HG02981 (cell line): ENCODE measurements around the gene PIGU.
"Not testable (repeated sequence)": the region's sequence is repeated elsewhere in the genome, so short reads cannot be mapped to it uniquely, and the experiment has no call there.

Source experiments
- ATAC-seq: cut with Tn5 transposase; IDR thresholded peaks from one replicate; pipeline ENCODE4 v1.9.1; 2021; ENCODE audit warnings: mild to moderate bottlenecking, moderate library complexity; ENCODE audit not compliant: unreplicated experiment

PIGU gene

DNA sequence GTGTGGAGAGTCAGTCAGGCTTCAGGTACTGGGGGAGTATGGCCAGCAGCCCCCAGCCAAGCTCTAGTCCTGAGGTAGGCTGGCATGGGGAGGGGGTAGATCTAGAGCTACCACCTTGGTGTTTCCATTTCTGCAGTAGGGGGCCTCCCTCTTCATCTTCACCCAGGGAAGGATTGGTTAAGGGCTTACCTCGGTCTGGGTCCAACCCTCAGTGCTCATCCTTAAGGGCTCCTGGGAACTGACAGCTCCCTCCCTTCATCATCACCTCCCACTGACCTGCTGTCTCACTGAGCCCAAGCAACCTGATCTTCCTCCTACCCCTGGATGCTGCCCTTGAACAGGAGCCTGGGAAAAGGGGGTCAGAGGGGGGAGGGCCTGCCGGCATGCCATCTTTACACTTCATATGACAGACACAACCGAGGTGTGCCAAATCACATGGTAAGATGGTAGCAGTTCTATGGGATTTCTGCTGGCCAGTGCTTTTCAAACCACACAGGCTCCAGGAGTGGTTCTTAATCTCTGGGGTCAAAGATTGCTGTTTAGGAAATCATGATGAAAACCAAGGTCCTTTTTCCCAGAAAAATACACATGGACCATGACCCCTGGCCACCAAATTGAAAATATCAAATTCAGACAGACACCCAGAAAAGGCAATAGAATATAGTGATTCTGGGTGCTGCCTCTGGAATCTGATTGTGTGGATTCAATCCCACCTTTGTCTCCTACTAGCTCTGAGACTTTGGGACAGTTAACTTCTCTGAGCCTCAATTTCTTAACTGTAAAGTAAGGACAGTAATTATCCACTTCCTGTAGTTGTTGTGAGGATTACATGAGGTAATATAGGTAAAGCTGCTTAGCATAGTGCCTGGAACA, 30.3 kb upstream of the PIGU start:
- ATAC-seq = no peak

DNA sequence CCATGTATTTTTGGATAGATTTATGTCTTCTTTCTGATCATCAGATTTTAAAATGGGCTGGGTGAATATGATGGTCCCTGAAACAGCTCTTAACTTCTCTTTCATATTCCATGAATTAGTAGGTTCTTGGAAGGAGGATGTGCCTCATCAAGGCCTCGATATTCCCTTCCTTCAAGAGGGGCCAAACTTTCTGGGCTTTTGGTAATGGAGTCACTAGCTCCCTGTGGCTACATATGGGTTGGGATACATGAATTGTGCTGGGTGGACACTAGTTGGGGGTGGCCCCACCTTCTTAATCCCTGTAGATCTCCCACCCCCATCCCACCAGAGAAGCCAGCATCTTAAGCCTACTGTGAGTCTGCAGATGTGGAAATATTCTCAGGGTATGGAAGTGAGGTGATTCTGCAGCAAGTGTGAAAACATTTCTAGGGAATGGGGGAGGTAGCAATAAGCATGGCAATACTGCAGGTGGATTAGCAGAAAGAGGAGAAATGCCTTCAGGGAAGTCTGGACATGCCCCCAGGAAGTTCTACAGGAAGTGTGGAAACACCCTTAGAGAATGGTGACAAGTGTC, 29.5 kb upstream of the PIGU start:
- ATAC-seq = no peak

DNA sequence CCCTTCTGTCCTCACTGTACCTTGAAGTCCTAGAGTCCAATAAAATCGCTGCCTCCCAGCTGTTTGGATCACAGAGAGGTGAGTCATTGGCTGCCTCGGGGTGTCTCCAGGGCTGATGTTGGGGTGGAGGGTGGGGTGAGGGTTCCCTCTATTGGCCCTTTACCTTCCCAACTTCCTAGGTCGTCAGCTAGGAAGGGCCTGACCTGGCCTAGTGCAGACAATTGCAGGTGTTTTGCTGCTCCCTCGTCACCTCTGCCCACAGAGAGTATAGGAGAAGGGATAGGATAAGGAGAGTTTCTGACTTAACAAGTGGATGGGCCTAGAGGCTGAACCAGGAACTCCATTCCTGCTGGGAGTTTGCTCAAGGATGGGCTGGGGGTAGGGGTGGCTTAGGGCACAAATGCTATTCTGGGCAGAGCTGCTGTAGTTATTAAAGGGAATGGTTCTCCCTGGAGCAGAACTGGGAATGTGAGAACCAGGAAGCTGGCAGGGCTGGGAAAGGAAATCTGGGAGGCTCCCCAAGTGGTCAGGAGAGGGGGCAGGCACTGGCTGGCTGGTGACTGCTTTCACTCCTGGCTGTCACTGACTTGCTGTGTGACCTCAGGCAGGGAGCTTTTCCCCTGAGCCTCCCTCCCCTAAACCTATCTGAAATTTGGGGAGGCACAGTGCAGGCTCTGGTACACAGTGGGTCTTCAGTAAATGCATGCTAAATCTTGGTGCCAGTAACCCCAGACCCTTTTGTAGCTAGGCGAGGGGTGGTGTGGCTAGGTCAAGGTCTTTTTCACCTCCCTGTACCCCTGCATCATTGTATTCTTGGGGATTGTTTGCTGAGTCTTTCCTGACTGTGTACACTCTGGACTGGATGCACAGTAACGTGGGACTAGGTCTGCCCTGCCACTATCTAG, 28.8 kb upstream of the PIGU start:
- no peak for ATAC-seq

DNA sequence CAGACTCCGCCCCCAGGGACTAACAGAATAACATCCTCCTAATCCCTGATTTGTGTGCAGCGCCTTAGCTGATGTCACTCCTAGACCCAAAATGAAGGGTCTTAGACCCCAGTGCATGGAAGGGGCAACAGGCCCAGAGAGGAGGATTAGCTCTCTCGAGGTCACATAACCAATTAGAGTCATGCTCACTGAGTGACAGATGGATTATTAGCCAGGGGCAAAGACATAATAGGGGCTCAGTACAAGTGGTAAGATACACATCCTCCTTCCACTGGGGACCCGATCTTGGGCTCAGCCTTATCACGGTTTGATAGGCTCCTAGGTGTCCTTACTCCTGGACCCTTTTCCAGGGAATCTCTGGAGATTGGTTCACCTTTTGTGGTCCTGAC, 28.1 kb upstream of the PIGU start:
- ATAC-seq = no peak

DNA sequence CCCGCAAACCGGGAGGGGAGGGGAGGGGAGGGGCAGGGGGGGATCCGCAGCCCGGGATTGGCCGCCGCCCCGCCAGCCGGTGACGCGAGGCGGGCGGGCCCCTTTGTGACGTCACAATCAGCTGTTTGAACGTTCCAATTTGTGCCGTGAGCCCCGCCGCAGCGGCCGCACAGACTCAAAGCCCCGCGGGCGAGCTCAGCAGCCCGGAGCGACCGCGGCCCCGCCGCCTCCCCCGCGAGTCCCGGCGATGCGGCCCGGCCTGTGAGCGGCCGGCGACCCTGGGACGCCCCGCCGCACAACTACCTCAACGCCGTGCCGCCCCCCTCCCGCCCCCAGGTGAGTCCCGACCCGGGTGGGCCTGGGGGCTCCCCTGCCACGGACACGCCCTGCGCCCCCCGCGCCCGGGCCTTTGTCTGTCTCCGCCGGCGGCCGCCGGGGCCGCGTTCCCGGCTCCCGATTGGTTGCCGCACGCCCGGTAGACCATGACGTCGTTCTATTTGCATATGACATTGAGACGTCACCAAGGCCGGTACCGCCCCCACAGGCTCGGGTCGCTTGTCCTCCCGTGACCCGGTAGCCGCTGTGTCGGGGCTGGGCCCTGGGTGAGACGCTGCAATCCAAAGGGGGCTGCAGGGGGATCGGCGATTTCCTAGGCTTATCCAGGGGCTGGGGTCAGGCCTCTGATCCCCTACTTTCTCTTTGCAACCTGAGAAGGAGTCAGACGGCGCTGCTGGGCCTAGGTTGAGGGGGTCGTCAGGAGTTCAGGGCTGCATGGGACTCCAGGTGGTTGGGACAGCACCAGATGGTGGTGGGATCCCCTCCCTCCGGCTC, 27.5 kb upstream of the PIGU start, which contains the start of gene TP53INP2:
TP53INP2 (plus strand) TSS at position 168 of the 831 bp plus-strand sequence. CDS start 4,396 bp downstream, outside the sequence.
- peak; percentile 53 for ATAC-seq

DNA sequence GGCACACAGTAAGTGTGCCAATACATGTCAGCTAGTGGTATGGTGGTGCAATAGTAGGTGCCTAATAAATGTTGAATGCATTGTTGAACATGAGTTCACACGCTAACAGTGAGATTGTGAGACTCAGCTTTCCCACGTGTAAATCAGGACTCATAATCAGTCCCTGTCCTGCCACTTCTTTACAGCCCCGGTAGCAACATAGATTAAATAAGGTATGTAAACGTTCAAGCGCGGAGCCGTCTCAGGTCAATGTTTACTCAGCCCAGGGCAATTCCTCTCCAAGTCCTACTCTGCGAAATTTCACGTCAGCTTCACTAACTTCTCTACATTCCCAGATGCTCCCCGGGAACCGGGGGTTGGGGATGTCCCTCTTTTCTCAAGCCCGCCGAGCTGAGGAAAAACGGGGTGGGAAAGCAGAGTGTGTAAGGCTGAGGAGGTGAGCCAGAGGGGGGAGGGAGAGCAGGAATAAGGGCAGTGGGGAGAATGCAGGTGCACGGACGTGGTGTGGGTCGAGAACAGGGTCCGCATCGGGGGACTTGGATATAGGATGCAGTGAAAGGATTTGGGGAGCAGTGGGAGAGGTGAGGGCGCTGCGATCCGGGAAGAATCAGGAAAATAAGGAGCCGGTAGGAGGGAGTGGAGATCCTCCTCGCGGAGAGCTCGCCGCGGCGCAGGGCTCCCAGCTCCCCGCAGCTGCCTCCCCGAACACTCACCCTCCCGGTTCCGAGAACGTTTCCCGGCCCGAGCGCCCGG, 26.7 kb upstream of the PIGU start:
- no peak for ATAC-seq

DNA sequence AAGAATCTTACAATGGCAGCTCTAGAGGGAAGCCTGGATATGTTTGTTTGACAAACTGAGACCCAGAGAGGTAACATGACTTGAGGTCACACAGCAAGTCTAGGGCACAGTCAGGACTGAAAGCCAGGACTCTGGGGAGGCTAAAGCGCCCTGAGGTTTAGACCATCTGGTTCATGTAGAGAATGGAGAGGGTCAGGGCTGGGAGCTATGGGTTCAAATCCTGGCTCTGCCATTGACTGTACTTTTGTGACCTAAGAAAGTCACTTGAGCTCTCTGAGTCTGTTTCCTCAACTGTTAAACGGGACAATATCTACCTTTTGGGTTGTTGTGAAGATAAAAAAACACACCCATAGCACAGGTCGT, 26.1 kb upstream of the PIGU start:
- no peak for ATAC-seq

DNA sequence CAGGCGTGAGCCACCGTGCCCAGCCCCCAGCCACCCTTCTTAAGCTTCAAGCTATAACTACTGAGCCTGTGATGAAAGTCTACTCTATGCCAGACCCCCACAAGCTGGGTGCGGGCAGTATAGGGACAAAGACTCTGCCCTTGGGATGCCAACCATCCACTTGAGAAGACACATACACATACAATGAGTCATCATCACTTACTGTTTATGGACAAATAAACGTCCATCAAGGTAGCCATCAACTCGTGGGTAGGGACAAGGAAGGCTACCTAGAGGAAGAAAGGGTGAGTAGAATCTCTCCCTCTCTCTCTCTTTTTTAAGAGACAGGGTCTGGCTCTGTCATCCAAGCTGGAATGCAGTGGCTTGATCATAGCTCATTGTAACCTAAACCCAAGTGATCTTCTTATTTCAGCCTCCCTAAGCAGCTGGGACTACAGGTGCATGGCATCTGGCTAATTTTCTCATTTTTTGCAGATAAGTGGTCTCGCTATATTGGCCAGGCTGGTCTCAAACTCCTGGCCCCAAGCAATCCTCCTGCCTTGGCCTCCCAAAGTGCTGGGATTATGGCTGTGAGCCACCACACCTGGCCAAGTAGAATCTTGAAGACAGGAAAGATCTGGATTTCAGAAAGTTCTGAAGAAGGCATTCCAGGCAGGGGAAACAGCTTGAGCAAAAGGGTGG, 24.7 kb upstream of the PIGU start:
- no peak for ATAC-seq

DNA sequence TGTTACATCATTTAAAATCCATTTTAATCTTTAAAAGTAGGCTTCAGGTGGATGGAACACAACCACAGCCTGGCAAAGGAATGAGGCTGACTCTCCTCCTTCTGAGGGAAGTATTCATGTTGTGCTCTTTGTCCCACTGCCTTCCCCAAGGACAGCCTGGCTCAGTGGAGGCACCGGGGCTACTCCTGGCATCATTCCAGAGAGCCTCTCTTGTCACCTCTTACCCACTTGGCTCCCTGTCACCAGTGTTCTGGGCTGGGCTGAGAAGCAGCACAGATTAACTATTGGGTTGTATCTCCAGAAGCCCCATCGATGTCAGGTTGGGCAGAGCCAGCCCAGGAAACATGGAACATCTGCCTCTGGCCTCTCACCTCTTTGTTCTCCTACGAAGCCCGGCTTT, 16.5 kb upstream of the PIGU start:
- ATAC-seq = no peak

DNA sequence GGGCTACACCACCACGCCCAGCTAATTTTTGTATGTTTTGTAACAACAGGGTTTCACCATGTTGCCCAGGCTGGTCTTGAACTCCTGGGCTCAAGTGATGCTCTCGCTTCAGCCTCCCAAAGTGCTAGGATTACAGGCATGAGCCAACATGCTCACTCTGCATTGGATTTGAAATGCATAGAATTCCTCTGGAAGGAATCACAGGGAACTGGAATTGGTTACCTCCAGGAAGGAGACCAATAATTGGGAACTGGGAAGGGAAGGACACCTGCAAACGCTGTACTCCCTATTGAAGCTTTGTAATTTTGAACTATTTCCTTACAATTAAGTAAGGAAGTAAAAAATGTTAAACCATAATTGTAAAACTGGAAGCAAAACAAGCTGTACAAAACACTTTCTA, 14.9 kb upstream of the PIGU start:
- ATAC-seq = no peak

DNA sequence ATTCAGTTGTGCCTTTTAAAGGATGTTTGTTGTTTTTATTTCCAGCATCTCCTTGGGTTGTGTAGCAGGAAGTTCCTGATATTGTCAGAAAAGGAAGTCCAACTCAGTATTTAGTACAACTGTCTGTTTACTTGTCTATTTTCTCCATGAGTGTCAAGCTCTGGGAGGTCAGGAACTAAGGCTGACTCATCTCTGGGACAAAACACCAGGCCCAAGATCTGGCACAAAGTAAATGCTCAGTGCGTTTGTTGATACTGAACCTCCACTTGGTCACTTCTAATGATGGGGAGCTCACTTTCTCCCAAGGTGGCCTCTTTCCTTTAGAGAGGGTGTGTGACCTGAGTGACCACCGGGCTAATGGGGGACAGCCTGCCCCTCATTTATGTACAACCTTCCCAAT, 12.6 kb upstream of the PIGU start:
- no peak for ATAC-seq

DNA sequence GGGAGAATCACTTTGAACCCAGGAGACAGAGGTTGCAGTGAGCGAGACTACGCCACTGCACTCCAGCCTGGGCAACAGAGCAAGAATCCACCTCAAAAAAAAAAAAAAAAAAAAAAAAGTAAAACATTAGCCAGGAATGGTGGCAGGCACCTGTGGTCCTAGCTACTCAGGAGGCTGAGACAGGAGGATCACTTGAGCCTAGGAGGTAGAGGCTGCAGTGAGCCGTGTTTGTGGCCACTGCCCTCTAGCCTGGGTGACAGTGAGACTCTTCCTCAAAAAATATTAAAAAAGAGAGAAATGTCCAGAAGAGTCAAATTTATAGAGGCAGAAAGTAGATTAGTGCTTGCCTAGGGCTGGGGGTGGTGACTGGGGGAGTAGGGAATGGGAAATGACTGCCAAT, 6.8 kb upstream of the PIGU start:
- ATAC-seq = no peak

DNA sequence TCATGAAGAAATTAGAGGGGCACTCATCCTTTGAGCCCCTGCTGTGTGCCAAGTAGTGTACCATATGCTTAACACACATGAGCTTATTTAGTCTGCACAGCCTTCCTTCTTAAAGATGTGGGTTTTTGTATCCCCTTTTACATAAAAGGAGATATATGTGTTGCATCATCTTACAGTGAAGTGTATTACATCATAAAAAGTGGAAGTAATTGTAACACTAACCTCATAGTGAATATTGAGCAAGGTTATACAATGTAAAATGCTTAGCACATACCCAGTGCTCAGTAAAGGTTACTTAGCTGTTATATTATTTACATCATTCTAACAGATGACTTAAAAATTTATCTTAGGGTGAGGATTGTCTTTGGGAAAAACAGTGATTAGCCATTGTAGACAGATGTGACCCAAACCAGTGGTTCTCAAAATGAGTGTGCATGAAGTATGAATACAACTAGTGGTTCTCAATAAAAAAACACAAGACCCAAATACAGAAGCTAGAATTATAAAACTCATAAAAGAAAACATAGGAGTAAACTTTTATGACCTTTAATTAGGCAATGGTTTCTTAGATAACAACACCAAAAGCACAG, 3.8 kb upstream of the PIGU start:
- no peak for ATAC-seq

DNA sequence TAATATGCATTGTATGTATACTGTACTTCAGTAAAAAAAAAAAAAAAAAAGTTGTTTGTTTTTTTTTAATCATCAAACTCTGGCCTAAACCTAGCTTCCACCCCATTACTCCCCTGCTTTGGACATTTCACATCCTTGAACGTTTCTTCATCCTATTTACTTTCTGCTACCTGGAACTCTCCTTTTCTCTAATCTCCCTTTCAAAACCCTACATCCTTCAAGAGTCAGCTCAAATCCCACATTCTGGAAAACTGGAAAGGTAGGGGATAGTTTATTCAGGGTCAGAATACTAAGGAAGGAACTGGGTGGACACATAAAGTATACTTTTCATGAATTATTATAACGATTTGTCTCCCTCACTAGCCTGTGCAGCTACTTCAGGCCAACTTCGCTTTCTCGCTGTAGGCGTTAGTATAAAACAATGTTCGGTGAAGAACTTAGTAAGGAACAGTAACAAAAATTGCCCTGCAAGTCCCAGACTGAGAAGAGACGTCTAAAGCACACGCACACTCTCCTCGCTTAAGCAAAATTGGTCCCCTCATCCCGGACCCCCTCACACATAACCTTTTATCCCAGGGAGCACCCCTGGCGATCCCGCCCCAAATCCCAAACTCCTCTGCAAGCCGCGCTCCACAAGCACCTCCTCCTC, 775 bp downstream of the PIGU start:
- no peak for ATAC-seq

DNA sequence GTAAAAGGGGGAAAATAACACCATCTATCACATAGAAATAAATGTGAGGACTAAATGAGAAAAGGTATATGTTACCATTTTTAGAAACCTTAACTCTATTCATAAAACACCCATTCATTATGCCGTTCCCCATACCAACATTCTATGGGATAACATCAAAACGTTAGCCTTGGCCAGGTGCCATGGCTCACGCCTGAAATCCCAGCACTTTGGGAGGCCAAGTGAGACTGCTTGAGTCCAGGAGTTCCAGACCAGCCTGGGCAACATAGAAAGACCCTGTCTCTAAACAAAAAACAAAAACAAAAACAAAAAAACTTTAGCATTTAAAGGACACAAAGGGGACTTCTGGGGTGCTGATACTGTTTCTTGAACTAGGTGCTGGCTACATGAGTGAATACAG, 1.3 kb downstream of the PIGU start:
- no peak for ATAC-seq

DNA sequence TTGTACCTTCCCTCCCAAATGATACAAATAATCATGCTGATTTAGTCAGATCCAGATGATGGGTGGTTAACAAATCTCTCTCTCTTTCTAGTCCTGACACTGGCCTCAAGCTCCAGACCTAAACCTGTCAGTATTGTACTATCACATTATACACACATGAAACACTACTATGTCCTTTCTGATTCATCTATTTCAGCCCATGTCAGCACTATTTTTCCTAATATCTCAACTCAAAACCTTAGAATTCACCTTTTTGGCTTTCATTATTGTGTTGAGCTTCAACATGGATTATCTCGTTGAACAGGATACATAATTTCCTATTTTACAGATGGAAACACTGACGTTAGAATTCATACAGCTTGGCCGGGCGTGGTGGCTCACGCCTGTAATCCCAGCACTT, 3.5 kb downstream of the PIGU start:
- ATAC-seq = no peak

DNA sequence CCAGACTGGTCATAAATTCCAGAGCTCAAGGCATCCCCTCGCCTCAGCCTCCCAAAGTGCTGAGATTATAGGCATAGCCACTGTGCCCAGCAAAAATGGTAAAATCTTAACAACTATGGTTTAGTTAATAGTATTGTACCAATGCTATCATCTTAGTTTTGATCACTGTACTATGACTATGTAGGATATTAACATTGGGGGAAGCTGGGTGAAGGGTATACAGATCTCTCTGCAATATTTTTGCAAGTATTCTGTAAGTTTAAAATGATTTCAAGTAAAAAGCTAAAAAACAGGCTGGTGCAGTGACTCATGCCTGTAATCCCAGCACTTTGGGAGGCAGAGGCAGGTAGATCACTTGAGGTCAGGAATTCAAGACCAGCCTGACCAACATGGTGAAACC, 7.8 kb downstream of the PIGU start:
- ATAC-seq = no peak

DNA sequence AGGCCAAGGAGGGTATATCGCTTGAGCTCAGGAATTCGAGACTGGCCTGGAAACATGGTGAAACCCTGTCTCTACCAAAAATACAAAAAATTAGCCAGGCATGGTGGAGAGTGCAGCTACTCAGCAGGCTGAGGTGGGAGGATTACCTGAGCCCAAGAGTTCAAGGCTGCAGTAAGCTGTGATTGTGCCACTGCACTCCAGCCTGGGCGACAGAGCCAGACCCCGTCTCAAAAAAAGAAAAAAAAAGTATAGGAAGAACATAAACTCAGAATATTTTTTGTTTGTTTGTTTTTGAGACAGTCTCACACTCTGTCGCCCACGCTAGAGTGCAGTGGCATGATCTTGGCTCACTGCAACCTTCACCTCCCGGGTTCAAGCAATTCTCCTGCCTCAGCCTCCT, 12.1 kb downstream of the PIGU start:
- not testable (repeated sequence) for ATAC-seq
